CD14-positive monocyte (primary cell): ENCODE results near the gene NUMB. TPM values are rescaled to one million over a fixed set of nuclear protein-coding genes. Genes with fewer than 3 reads are reported as not detected.

Experiments
- DNase-seq, 3 donors: peaks; one replicate each; pipeline ENCODE4 v3.0.0-alpha.2; 2011 to 2022
- H2AFZ ChIP-seq: 2 replicates; pipeline ENCODE4 v1.6.0; 2012; ENCODE audit warnings: mild to moderate bottlenecking, low read depth, low read length, inconsistent platforms; ENCODE audit not compliant: insufficient read depth, poor library complexity, severe bottlenecking
- H3K27ac ChIP-seq, 2 donors: 1 replicate in 1 of 2; 2 replicates in 1 of 2; pipeline ENCODE4 v1.5.1; 2012 to 2013; ENCODE audit warnings: low read length in 2 of 2, control low read depth in 1 of 2, inconsistent platforms in 1 of 2, low read depth in 1 of 2, mild to moderate bottlenecking in 1 of 2
- H3K27me3 ChIP-seq, 2 donors: one replicate each; pipeline versions ENCODE4 v1.6.0 to v1.6.1; 2011 to 2013; ENCODE audit warnings: low read length in 2 of 2; ENCODE audit not compliant: control insufficient read depth in 2 of 2, insufficient read depth in 2 of 2
- H3K36me3 ChIP-seq, 2 donors: replicated peaks in 1 of 2; 1 replicate in 1 of 2; 2 replicates in 1 of 2; pipeline versions ENCODE4 v1.5.1 to v1.6.1; 2012 to 2013; ENCODE audit warnings: low read length in 2 of 2, control low read depth in 1 of 2, inconsistent platforms in 1 of 2, mild to moderate bottlenecking in 1 of 2; ENCODE audit not compliant: insufficient read depth in 2 of 2, control insufficient read depth in 1 of 2
- H3K4me1 ChIP-seq, 2 donors: 1 replicate in 1 of 2; 2 replicates in 1 of 2; pipeline versions ENCODE4 v1.5.1 to v1.6.1; 2012 to 2013; ENCODE audit warnings: low read length in 2 of 2, control low read depth in 1 of 2, inconsistent platforms in 1 of 2, mild to moderate bottlenecking in 1 of 2, moderate library complexity in 1 of 2; ENCODE audit not compliant: insufficient read depth in 2 of 2, control insufficient read depth in 1 of 2
- H3K4me2 ChIP-seq: replicated peaks from 2 replicates; pipeline ENCODE3; 2012; ENCODE audit warnings: low read length, moderate library complexity, mild to moderate bottlenecking; ENCODE audit not compliant: poor library complexity, severe bottlenecking; ENCODE audit errors: extremely low read depth
- H3K4me3 ChIP-seq, 3 experiments: fragments of 200-600 bp in 1 of 3; sonication (generic) in 1 of 3; replicated peaks in 1 of 3; 1 replicate in 2 of 3; 2 replicates in 1 of 3; pipeline ENCODE4 v1.5.1; 2011 to 2013; ENCODE audit warnings: low read length in 3 of 3, mild to moderate bottlenecking in 3 of 3, control low read depth in 2 of 3, low read depth in 2 of 3, inconsistent platforms in 1 of 3, moderate library complexity in 1 of 3
- H3K79me2 ChIP-seq: 2 replicates; pipeline ENCODE4 v1.6.0; 2012; ENCODE audit warnings: mild to moderate bottlenecking, control low read depth, inconsistent platforms, low read length, moderate library complexity; ENCODE audit not compliant: insufficient read depth
- H3K9ac ChIP-seq: 2 replicates; pipeline ENCODE4 v1.6.0; 2017; ENCODE audit warnings: low read length, mild to moderate bottlenecking; ENCODE audit not compliant: insufficient read depth, poor library complexity, severe bottlenecking
- H3K9me3 ChIP-seq, 2 donors: replicated peaks in 1 of 2; 1 replicate in 1 of 2; 2 replicates in 1 of 2; pipeline versions ENCODE4 v1.5.1 to v1.6.1; 2012 to 2013; ENCODE audit warnings: low read length in 2 of 2, control low read depth in 1 of 2; ENCODE audit not compliant: control insufficient read depth in 1 of 2, insufficient read depth in 1 of 2
- H4K20me1 ChIP-seq: 2 replicates; pipeline ENCODE4 v1.6.0; 2012; ENCODE audit warnings: mild to moderate bottlenecking, low read length, control low read depth, moderate library complexity; ENCODE audit not compliant: insufficient read depth
- H3K27ac Mint-ChIP-seq, 7 donors: one replicate each; pipeline ENCODE4 v1.8.0; 2020; ENCODE audit warnings: mild to moderate bottlenecking in 7 of 7, mixed read lengths in 7 of 7, moderate library complexity in 6 of 7, inconsistent platforms in 2 of 7
- H3K27me3 Mint-ChIP-seq, 3 donors: one replicate each; pipeline ENCODE4 v1.8.0; 2021 to 2022; ENCODE audit warnings: low read depth in 3 of 3, mild to moderate bottlenecking in 3 of 3, mixed read lengths in 3 of 3, moderate library complexity in 3 of 3, inconsistent platforms in 1 of 3
- H3K36me3 Mint-ChIP-seq, 2 donors: one replicate each; pipeline ENCODE4 v1.8.0; 2020; ENCODE audit warnings: mixed read lengths in 2 of 2, inconsistent platforms in 1 of 2, mild to moderate bottlenecking in 1 of 2
- H3K4me1 Mint-ChIP-seq: one replicate; pipeline ENCODE4 v1.8.0; 2020; ENCODE audit warnings: mild to moderate bottlenecking, mixed read lengths
- H3K4me3 Mint-ChIP-seq, 2 donors: one replicate each; pipeline ENCODE4 v1.8.0; 2020; ENCODE audit warnings: mild to moderate bottlenecking in 2 of 2, mixed read lengths in 2 of 2, moderate library complexity in 1 of 2
- H3K9me3 Mint-ChIP-seq, 7 donors: one replicate each; pipeline ENCODE4 v1.8.0; 2020 to 2022; ENCODE audit warnings: mixed read lengths in 7 of 7, mild to moderate bottlenecking in 6 of 7, moderate library complexity in 6 of 7, inconsistent platforms in 2 of 7
- CTCF ChIP-seq: fragments of 200-600 bp; IDR thresholded peaks from one replicate; pipeline ENCODE4 v1.8.0; 2022; ENCODE audit warnings: antibody characterized with exemption, mild to moderate bottlenecking
- WGBS: methylation state at CpG from one replicate; pipeline ENCODE4 v1.1.5; 2013; ENCODE audit warnings: missing lambda C conversion rate; ENCODE audit not compliant: insufficient coverage; 5-methylcytosine and 5-hydroxymethylcytosine counted together
- intact Hi-C, 2 donors: fragments of 100-400 bp; cut with micrococcal nuclease; formaldehyde crosslinking; loops; one replicate each; pipeline versions ENCODE4 v1.15.0 to v1.15.1; 2023
- polyA plus RNA-seq, 3 donors: library from polyadenylated mRNA; depleted of rRNA in 1 of 3; unstranded in 2 of 3; stranded (reverse) in 1 of 3; fragments of 300-500 nt in 2 of 3; fragments of >200 nt in 1 of 3; fragmentation: Illumina TruSeq in 2 of 3; gene quantifications; 1 replicate in 2 of 3; 2 replicates in 1 of 3; pipeline ENCODE4 v1.2.3, GENCODE V29; 2012 to 2021

NUMB gene
- polyA plus RNA-seq, 3 donors = 83.4 to 223 (median 126) TPM

DNA sequence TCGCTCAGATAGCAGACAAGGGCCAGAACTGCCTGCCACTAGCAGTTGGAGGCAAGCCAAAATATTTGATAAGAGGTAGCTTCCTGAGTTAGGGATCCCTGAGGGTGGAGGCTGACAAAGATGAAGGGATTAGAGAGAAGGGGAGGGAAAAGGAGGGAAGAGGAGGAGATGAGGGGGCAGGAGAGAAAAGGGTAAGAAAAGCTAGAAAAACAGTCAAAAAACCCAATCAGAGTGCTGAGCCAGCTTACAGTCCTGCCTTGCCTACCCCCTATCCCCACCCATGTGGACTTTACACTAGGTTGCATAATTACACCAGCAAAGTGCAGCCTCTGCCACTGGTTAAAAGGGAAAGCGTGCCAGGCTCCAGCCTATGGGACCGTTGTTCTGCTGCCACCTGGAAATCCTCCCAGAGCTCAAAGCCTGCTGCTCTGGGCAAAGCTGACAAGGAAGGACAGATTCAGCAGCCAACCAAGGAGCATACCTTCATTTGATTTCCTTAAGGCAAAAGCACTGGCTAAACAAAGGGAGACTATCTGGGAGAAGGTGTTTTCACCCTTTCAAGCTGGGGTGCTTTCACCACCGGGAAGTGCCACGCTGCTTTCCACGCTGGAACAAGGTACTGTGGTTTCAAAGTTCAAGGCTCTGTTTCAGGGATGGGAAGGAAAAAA is 3.8 kb upstream of the NUMB start:
- peak overlapping the region; percentile 47 for H3K9ac ChIP-seq
- no peaks in the 10 kb centered on the region for H3K27me3 ChIP-seq
- H3K4me1 ChIP-seq = peaks cover 73 to 84% of the 10 kb centered on the region in 2 donors
- Mint-ChIP-seq H3K27me3 (peaks cover 0 to 5% (median 0%) of the 10 kb centered on the region in 3 donors), H3K4me3 (peak overlapping the region; percentile 87 to 92), H3K9me3 (peaks cover 0 to 3% (median 0%) of the 10 kb centered on the region in 7 donors), H3K4me1 (peaks cover 81% of the 10 kb centered on the region), H3K27ac (peak overlapping the region; percentile 99 to 100 (median 99)), H3K36me3 (peaks cover 18 to 25% of the 10 kb centered on the region in 2 donors)
- H3K9me3 ChIP-seq = no peaks in the 10 kb centered on the region
- peak overlapping the region; percentile 89 to 98 for H3K27ac ChIP-seq
- intact Hi-C loops = no loop called here
- H3K4me3 ChIP-seq = peak overlapping the region; percentile 33 to 79 (median 76)
- peaks cover 12% of the 10 kb centered on the region for H4K20me1 ChIP-seq
- no peak for TF ChIP-seq CTCF
- H3K79me2 ChIP-seq = peaks cover 62% of the 10 kb centered on the region
- H3K36me3 ChIP-seq = no peaks in the 10 kb centered on the region
- 23% methylated on average over 3 of the region's 6 CpGs for WGBS
- peak in 2 of 3 donors; percentile 34 to 63 for DNase-seq
- H2AFZ ChIP-seq = peak overlapping the region; percentile 15
- peak overlapping the region; percentile 92 for H3K4me2 ChIP-seq

DNA sequence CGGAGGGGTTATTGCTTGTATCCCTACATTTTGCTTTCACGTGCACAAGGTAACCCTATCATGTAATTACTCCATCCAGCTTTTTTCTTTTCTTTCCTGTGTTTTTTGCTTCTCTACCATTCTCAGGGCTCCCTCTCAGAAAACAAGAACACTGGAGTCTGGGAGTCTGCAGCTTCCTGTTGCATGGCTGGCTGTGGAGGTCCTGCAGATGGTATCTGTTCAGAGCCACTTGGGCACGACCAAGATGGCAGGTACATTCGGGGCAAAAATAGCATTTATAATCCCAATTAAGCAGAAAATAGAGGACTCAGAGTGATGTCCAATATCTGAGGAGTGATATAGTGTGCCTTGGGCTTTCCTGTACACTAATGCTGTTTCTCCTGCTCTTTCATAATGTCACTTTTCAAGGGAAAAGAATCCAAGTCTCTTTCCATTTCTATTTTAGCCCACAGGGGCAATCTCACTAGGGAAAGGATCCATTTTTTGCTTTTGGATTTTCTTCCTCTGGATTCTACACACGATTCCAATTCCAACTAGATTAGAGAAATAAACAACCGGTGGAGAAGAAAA is 3.2 kb upstream of the NUMB start:
- Histone ChIP-seq H3K36me3 (no peaks in the 10 kb centered on the region), H3K27me3 (no peaks in the 10 kb centered on the region), H4K20me1 (peaks cover 18% of the 10 kb centered on the region), H3K79me2 (peaks cover 63% of the 10 kb centered on the region), H3K4me2 (peak overlapping the region; percentile 92), H3K9me3 (no peaks in the 10 kb centered on the region), H3K4me3 (peak overlapping the region; percentile 33 to 79 (median 76)), H3K27ac (peak overlapping the region; percentile 89 to 98), H2AFZ (peak overlapping the region; percentile 15), H3K4me1 (peaks cover 71 to 82% of the 10 kb centered on the region in 2 donors), H3K9ac (peak overlapping the region; percentile 32)
- Mint-ChIP-seq H3K36me3 (peaks cover 16 to 25% of the 10 kb centered on the region in 2 donors), H3K9me3 (peaks cover 0 to 3% (median 0%) of the 10 kb centered on the region in 7 donors), H3K4me3 (peak overlapping the region; percentile 87 to 92), H3K4me1 (peaks cover 81% of the 10 kb centered on the region), H3K27ac (peak overlapping the region; percentile 99 to 100 (median 99)), H3K27me3 (peaks cover 0 to 5% (median 0%) of the 10 kb centered on the region in 3 donors)
- DNase-seq = no peak
- intact Hi-C loops = no loop called here
- 40% methylated on average over 2 of the region's 6 CpGs for WGBS
- no peak for TF ChIP-seq CTCF
